T-cell (primary cell): ENCODE results near the gene TRPC4. TPM values are rescaled to one million over a fixed set of nuclear protein-coding genes. Genes with fewer than 3 reads are reported as not detected.

ENCODE experiments used
- ATAC-seq, 4 experiments: fragments of 200-7000 bp in 3 of 4; fragments of 150-1000 bp in 1 of 4; cut with Tn5 transposase; replicated peaks in 1 of 4; 1 replicate in 3 of 4; 2 replicates in 1 of 4; pipeline ENCODE4 v1.10.0; 2021; ENCODE audit warnings: moderate library complexity in 3 of 4, mild to moderate bottlenecking in 2 of 4, moderate number of reproducible peaks in 1 of 4
- CTCF ChIA-PET, 2 donors: fragments of 300-600 bp; sonication (Branson Sonifier 250); formaldehyde crosslinking; loops; one replicate each; lab custom pipeline; 2022; ENCODE audit warnings: antibody characterized with exemption in 2 of 2; lab: Charles Lee
- POLR2A ChIA-PET, 2 donors: fragments of 300-600 bp; sonication (Branson Sonifier 250); formaldehyde crosslinking; loops; one replicate each; lab custom pipeline; 2022; ENCODE audit warnings: antibody characterized with exemption in 2 of 2; lab: Charles Lee
- DNase-seq, 35 experiments: peaks; one replicate each; pipeline versions ENCODE4 v3.0.0 to v3.0.0-alpha.2; 2013 to 2023
- H3K27ac ChIP-seq: one replicate; pipeline ENCODE4 v1.5.1; 2013; ENCODE audit warnings: low read length
- H3K27me3 ChIP-seq, 2 experiments: replicated peaks in 1 of 2; 1 replicate in 1 of 2; 2 replicates in 1 of 2; pipeline versions ENCODE4 v1.6.1 to v1.7.0; 2013; ENCODE audit warnings: low read length in 1 of 2, mixed read lengths in 1 of 2; ENCODE audit not compliant: control insufficient read depth in 2 of 2, insufficient read depth in 2 of 2; ENCODE audit errors: extremely low read depth in 1 of 2
- H3K36me3 ChIP-seq, 2 donors: 1 replicate in 1 of 2; 2 replicates in 1 of 2; pipeline versions ENCODE4 v1.6.1 to v1.7.0; 2013; ENCODE audit warnings: low read length in 1 of 2; ENCODE audit not compliant: control insufficient read depth in 2 of 2, insufficient read depth in 1 of 2; ENCODE audit errors: extremely low read depth in 1 of 2
- H3K4me1 ChIP-seq, 2 experiments: 1 replicate in 1 of 2; 2 replicates in 1 of 2; pipeline versions ENCODE4 v1.6.1 to v1.7.0; 2013; ENCODE audit warnings: low read length in 2 of 2, mixed read lengths in 1 of 2; ENCODE audit not compliant: insufficient read depth in 2 of 2, control insufficient read depth in 1 of 2; ENCODE audit errors: extremely low read depth in 1 of 2
- H3K4me3 ChIP-seq, 2 donors: 1 replicate in 1 of 2; 2 replicates in 1 of 2; pipeline versions ENCODE4 v1.5.1 to v1.7.0; 2013; ENCODE audit warnings: mild to moderate bottlenecking in 2 of 2, low read length in 1 of 2, moderate library complexity in 1 of 2; ENCODE audit not compliant: control insufficient read depth in 1 of 2; ENCODE audit errors: extremely low read depth in 1 of 2
- H3K9me3 ChIP-seq: 2 replicates; pipeline ENCODE4 v1.7.0; 2013
- H3K27ac Mint-ChIP-seq, 2 donors: one replicate each; pipeline ENCODE4 v1.8.0; 2020 to 2021; ENCODE audit warnings: mild to moderate bottlenecking in 2 of 2, mixed read lengths in 2 of 2
- H3K27me3 Mint-ChIP-seq, 2 donors: one replicate each; pipeline ENCODE4 v1.8.0; 2021 to 2022; ENCODE audit warnings: mixed read lengths in 2 of 2
- H3K36me3 Mint-ChIP-seq: one replicate; pipeline ENCODE4 v1.8.0; 2021; ENCODE audit warnings: mixed read lengths
- H3K4me1 Mint-ChIP-seq, 3 donors: one replicate each; pipeline ENCODE4 v1.8.0; 2020 to 2022; ENCODE audit warnings: mixed read lengths in 3 of 3, mild to moderate bottlenecking in 1 of 3
- H3K4me3 Mint-ChIP-seq, 3 donors: one replicate each; pipeline ENCODE4 v1.8.0; 2020 to 2022; ENCODE audit warnings: mild to moderate bottlenecking in 3 of 3, mixed read lengths in 3 of 3, moderate library complexity in 3 of 3
- H3K9me3 Mint-ChIP-seq, 3 donors: one replicate each; pipeline ENCODE4 v1.8.0; 2020 to 2022; ENCODE audit warnings: mixed read lengths in 3 of 3
- WGBS: methylation state at CpG from one replicate; pipeline ENCODE4 v1.1.5; 2013; ENCODE audit warnings: missing lambda C conversion rate; ENCODE audit not compliant: insufficient coverage; 5-methylcytosine and 5-hydroxymethylcytosine counted together
- total RNA-seq, 35 experiments: library from RNA in 6 of 35; stranded (reverse) in 6 of 35; fragments of 120-200 nt in 1 of 35; gene quantifications; one replicate each; pipeline versions ENCODE4 v1.2.1 to v1.2.4 and lab custom pipeline; 2013 to 2026

TRPC4 gene
- total RNA-seq, 5 donors from 2014 or later (not counting 1 experiment from before 2014, with no cell fraction given): not detected

DNA sequence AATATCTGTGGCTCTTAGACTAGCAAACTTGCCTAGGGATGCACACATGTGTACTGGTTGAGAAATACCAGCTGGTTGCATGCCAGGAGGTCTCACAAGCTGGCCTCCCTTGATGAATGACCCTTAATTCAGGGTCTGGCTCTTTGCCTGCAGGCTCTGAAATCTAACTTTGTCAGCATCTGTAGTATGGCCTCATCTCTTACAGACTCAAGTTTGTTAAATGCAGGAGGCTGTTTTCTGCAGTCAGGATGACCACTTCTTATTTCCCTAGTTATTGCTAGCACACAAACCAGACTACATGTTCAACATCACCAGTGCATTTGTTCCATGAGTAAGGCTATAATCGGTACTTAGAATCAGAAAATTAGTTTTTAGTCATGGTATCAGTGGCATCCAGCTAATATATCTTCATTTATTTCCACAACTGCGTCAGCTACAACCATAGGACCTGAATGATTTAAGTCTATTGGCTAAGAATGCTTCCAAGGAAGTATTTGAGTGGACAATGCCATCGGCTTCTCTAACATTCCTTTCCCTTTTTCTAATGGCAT lies 247.7 kb downstream of the TRPC4 start:
- ChIA-PET CTCF (no interaction called here), POLR2A (no interaction called here)
- Histone ChIP-seq H3K9me3 (no peaks in the 10 kb centered on the region), H3K36me3 (no peaks in the 10 kb centered on the region), H3K27ac (no peak overlapping the region), H3K4me3 (no peak overlapping the region), H3K27me3 (no peaks in the 10 kb centered on the region), H3K4me1 (no peaks in the 10 kb centered on the region)
- no peaks in the 10 kb centered on the region for H3K4me1 Mint-ChIP-seq
- no peaks in the 10 kb centered on the region for H3K27me3 Mint-ChIP-seq
- DNase-seq (no peak), ATAC-seq (no peak)
- H3K36me3 Mint-ChIP-seq: no peaks in the 10 kb centered on the region
- no peak overlapping the region for H3K27ac Mint-ChIP-seq
- peaks cover 0 to 4% (median 4%) of the 10 kb centered on the region in 3 donors for H3K9me3 Mint-ChIP-seq
- 17% methylated on average over 1 of the region's 3 CpGs for WGBS
- no peak overlapping the region for H3K4me3 Mint-ChIP-seq

DNA sequence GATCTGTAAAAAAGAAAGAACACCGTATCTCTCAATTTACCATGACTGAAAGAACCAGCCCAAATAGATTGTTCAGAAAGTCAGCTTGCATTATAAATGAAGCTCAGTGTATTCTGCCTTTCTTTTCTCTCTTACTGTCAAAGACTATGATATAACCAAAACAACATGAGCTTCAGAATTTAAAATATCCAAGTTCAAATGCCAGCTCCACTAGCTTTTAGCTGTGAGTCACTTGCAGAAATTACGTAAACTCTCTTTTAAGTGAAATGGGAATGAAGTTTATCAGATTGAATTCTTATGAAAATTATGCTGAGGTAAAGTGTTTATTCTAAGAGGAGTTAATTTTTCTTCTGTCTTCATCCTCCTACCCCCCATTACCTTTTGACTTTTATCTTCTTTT lies 251.0 kb downstream of the TRPC4 start:
- peaks cover 4% of the 10 kb centered on the region in 3 donors for H3K9me3 Mint-ChIP-seq
- no peak overlapping the region for H3K4me3 Mint-ChIP-seq
- DNase-seq: no peak
- ChIA-PET POLR2A (no interaction called here), CTCF (no interaction called here)
- H3K27ac Mint-ChIP-seq: no peak overlapping the region
- no peaks in the 10 kb centered on the region for H3K36me3 ChIP-seq
- no peak overlapping the region for H3K27ac ChIP-seq
- no peaks in the 10 kb centered on the region for H3K4me1 Mint-ChIP-seq
- no peaks in the 10 kb centered on the region for H3K27me3 Mint-ChIP-seq
- no peaks in the 10 kb centered on the region for H3K27me3 ChIP-seq
- no CpG with 5 or more reads among the region's 2 CpGs for WGBS
- no peaks in the 10 kb centered on the region for H3K9me3 ChIP-seq
- no peak overlapping the region for H3K4me3 ChIP-seq
- no peak for ATAC-seq
- no peaks in the 10 kb centered on the region for H3K4me1 ChIP-seq
- H3K36me3 Mint-ChIP-seq: no peaks in the 10 kb centered on the region

DNA sequence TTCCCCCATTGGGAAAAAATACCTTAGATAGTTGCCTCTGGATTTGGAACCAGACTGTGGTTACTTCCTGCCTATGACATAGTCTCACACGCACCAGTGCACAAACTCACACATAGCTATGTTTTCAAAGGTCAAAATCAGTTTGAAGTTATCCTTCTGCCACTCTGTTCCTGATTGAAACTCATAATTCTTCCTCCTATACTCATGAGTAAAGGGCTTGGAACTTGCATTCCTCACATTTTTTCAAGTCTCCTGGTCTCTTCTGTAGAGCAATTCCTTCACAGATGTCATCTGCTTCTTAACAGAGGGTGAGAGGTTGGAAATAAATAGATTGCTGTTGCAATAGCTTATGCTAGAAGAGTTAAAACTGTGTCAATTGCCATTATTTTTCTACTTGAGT lies 252.4 kb downstream of the TRPC4 start:
- no peak overlapping the region for H3K4me3 Mint-ChIP-seq
- no peaks in the 10 kb centered on the region for H3K27me3 ChIP-seq

DNA sequence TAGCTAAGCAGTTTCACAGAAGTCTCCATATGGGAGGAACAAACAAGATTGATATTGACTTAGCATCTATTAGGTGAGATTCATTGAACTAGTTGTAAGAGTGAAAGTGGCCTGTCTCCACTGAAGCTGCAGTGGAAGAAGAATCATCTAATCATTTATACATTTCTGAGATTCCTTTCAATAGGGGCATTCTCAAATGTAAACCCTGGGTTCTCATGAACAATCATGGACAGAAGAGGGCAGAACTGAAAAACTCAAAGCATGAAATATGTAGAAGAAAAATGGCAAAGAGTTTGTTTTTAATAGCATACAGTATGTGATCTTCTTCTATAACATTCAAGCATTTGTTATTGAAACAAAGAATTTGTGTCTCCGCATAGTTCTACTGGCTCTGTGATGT lies 253.4 kb downstream of the TRPC4 start:
- H3K36me3 ChIP-seq: no peaks in the 10 kb centered on the region
- POLR2A ChIA-PET: no interaction called here
- H3K4me1 Mint-ChIP-seq: no peaks in the 10 kb centered on the region

More for the DNA sequence above, 252.4 kb downstream of the TRPC4 start:
- no peak overlapping the region for H3K27ac ChIP-seq
- no peak overlapping the region for H3K4me3 ChIP-seq
- H3K36me3 ChIP-seq: no peaks in the 10 kb centered on the region
- POLR2A ChIA-PET: no interaction called here
- DNase-seq: no peak
- Mint-ChIP-seq H3K27me3 (no peaks in the 10 kb centered on the region), H3K27ac (no peak overlapping the region), H3K36me3 (no peaks in the 10 kb centered on the region), H3K4me1 (no peaks in the 10 kb centered on the region), H3K9me3 (peaks cover 2 to 4% (median 4%) of the 10 kb centered on the region in 3 donors)
- no peak for ATAC-seq
- no CpG with 5 or more reads among the region's 1 CpG for WGBS
- H3K9me3 ChIP-seq: no peaks in the 10 kb centered on the region
- no peaks in the 10 kb centered on the region for H3K4me1 ChIP-seq
- CTCF ChIA-PET: no interaction called here

DNA sequence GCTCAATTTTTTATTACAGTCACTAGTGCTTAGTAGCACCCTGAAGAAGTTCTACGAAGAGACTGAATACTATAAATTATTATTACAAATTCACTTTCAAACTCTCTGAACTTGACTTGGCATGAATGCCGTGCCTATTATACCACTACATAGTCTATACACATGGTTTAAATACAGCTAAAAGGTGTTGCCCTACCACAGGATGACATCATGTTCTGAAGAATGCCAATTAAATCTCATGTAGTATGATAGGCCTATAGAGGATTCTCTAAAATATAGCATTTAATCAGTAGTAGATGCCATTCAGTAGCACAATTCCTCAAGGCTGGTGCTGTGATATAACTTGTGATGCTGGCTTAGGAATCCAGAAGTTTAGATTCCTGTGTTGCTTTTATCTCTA lies 254.3 kb downstream of the TRPC4 start:
- no peaks in the 10 kb centered on the region for H3K4me1 Mint-ChIP-seq
- 88% methylated on average over 1 of the region's 2 CpGs for WGBS
- no peak for DNase-seq

More for the DNA sequence above, 253.4 kb downstream of the TRPC4 start:
- ATAC-seq (no peak), DNase-seq (no peak)
- CTCF ChIA-PET: no interaction called here
- Mint-ChIP-seq H3K36me3 (no peaks in the 10 kb centered on the region), H3K27me3 (no peaks in the 10 kb centered on the region), H3K4me3 (no peak overlapping the region), H3K27ac (no peak overlapping the region), H3K9me3 (peaks cover 0 to 4% (median 2%) of the 10 kb centered on the region in 3 donors)
- Histone ChIP-seq H3K27ac (no peak overlapping the region), H3K4me1 (no peaks in the 10 kb centered on the region), H3K9me3 (no peaks in the 10 kb centered on the region), H3K27me3 (no peaks in the 10 kb centered on the region), H3K4me3 (no peak overlapping the region)
- no CpG with 5 or more reads among the region's 1 CpG for WGBS

DNA sequence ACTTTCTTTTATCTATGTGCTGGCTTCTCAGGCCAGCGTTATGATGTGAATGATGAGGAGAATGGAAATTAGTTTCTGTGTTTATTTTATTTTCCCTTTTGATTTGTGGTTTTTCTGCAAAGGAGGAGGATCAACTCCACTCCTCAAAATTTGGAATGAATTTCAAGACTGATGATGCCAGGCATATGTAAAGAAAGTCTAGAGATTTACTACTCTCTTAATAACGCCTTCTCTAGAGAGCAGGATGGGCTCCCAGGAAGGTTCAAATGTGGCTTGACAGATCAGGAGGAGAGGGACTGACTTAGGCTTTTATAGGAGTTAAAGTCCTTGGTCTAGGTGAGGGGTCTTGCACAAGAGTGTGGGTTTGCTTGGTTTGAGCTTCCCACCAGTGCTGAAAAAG lies 255.9 kb downstream of the TRPC4 start:
- DNase-seq (no peak), ATAC-seq (no peak)
- Histone ChIP-seq H3K4me1 (no peaks in the 10 kb centered on the region), H3K27ac (no peak overlapping the region), H3K36me3 (no peaks in the 10 kb centered on the region), H3K27me3 (no peaks in the 10 kb centered on the region), H3K4me3 (no peak overlapping the region), H3K9me3 (no peaks in the 10 kb centered on the region)
- Mint-ChIP-seq H3K4me1 (no peaks in the 10 kb centered on the region), H3K27ac (no peak overlapping the region), H3K27me3 (no peaks in the 10 kb centered on the region), H3K36me3 (no peaks in the 10 kb centered on the region), H3K4me3 (no peak overlapping the region), H3K9me3 (peaks cover 0 to 4% (median 0%) of the 10 kb centered on the region in 3 donors)
- ChIA-PET POLR2A (no interaction called here), CTCF (no interaction called here)
- no CpG with 5 or more reads among the region's 2 CpGs for WGBS

More for the DNA sequence above, 254.3 kb downstream of the TRPC4 start:
- no peaks in the 10 kb centered on the region for H3K27me3 ChIP-seq
- no peaks in the 10 kb centered on the region for H3K9me3 ChIP-seq
- Mint-ChIP-seq H3K27ac (no peak overlapping the region), H3K36me3 (no peaks in the 10 kb centered on the region), H3K27me3 (no peaks in the 10 kb centered on the region), H3K4me3 (no peak overlapping the region), H3K9me3 (peaks cover 0 to 4% (median 0%) of the 10 kb centered on the region in 3 donors)
- H3K4me3 ChIP-seq: no peak overlapping the region
- CTCF ChIA-PET: no interaction called here
- H3K36me3 ChIP-seq: no peaks in the 10 kb centered on the region
- H3K27ac ChIP-seq: no peak overlapping the region
- POLR2A ChIA-PET: no interaction called here
- no peaks in the 10 kb centered on the region for H3K4me1 ChIP-seq
- no peak for ATAC-seq

DNA sequence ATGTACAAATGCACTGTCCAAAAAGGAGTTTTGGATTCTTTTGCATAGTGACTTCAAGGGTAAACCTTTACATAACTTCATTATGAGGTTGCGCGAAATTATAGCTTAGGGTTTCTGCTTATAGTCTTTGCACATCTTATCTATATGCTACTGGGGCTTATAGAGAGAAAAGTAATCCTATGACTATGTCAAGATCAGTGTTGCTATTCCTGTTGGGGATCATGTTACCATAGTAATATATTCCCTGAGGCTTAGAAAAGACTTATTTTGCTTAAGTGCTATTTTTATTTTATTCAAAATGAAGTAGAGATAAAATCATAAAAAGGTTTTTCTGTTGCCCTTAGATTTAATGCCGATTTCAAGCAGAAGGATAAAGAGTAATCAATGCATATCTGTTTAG lies 256.3 kb downstream of the TRPC4 start:
- Histone ChIP-seq H3K27me3 (no peaks in the 10 kb centered on the region), H3K4me1 (no peaks in the 10 kb centered on the region), H3K4me3 (no peak overlapping the region), H3K27ac (no peak overlapping the region), H3K9me3 (no peaks in the 10 kb centered on the region), H3K36me3 (no peaks in the 10 kb centered on the region)
- Mint-ChIP-seq H3K4me1 (no peaks in the 10 kb centered on the region), H3K27me3 (no peaks in the 10 kb centered on the region), H3K36me3 (no peaks in the 10 kb centered on the region), H3K27ac (no peak overlapping the region), H3K9me3 (peaks cover 0 to 4% (median 0%) of the 10 kb centered on the region in 3 donors), H3K4me3 (no peak overlapping the region)
- POLR2A ChIA-PET: no interaction called here
- CTCF ChIA-PET: no interaction called here
- DNase-seq: no peak
- no peak for ATAC-seq
- no CpG with 5 or more reads among the region's 3 CpGs for WGBS
